ENCODE data around the gene CACNA1S.

Gene CACNA1S

DNA sequence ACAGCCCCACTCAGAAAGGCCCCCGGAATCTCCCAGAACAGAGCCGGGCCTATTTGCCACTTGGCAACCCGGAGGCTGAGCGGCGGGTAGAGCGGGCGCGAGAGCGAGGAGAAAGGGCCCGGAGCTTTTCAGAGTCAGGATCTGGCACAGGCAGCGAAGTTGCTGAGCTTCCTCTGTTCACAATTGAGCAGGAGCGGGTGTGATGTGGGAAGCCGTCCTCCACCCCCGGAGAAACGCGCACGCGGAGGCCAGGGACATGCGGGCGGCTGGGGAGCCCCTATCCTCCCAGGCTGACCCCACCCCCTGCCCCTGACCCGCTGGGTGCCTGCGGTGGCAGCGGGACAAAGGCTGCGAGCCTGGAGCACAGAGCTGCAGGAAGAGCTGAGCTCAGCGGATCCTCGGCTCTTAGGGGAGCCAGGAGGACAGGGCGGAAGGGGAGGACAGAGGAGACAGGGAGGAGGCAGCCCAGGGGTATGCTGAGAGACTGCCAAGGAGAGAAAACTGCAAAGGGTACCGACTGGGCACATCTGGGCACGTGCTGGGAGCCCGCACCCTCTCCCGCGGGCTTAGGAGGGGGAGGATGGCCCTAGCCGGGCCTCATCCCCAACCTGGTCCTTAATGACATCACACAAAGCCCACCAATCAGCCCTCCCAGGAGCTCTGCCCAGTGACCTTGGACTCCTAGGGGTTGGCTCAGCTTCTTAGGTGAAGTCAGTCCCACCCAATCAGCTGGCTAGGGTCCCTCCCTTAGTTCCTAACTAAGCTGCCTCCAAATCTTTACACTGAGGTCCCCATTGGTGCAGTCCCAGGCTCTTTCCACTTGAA is 98.0 kb downstream of the CACNA1S start:
- peak; percentile 77 for DNase-seq (ENCODE audit: low spot score)

DNA sequence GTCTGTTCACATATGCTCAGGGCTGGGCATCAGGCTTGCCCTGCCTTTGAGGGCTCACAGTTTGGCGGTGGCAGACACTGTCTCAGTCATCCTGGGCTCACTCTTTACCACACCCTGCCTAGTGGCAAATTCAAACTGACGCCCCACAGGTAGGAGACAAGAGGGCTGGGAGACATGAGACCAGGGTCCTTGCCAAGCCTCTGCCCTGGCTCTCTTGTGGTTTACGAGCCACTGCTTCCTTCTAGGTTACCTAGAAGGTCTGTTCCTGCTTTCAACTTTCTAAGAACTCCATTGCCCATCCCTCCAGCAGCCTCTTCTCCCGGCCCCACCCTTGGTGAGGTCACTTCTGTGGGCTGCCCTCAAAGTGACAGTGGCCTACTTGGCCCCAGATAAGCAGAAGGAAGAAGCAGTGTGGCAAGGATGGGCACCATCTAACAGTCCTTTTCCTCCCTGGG is 99.2 kb downstream of the CACNA1S start:
- no peak for DNase-seq (ENCODE audit: low spot score)

DNA sequence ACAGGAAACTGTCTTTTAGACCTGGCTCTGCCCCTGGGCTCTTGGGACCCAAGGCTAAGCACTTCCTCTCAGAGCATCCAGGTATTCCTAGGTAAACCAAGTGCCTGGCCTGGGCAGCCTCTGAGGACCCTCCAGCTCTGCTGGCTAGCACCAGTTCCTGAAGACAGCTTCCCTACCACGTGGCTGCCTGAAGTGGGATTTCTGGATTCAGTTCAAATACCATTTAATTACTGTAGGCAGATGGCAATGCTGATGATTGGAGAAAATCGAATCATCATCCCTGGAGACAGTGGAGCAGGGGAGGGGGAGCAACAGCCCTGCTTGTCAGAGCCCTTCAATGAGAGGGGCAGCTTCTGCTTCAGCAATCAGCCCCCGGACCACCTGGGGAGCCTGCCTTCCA is 100.6 kb downstream of the CACNA1S start:
- DNase-seq (ENCODE audit: low spot score) = no peak

DNA sequence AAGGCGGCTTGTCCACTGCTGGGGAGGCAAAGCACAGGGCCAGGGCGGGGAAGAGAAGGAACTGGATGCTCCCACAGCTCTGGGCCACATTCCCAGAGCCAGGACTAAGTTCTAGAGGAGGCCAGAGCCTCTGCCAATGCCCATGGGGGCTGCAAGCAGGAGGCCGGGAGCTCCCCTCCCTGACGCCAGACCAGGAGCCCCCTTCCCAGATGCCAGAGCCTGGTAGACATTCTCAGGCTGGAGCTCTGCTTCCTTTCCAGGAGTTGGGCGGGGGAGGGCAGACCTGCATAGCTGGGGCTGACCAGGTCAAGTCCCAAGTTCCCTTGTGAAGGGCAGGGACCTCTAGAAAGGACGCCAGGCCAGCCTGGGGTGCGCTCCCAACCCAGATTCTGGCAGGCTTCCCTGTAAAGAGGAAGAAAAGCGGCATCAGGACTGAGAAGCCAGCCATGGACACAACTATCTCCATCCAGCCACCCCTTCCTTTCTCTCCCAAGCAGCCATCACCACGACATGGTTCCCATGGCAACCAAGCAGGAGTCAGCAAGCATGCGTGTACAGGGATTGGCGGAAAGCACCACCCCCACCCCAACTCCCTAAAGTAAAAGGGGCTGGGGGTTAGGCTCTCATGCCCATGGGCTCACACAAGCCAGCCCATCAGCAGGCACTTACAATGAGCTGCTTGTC is 102.1 kb downstream of the CACNA1S start:
- no peak for DNase-seq (ENCODE audit: low spot score)

DNA sequence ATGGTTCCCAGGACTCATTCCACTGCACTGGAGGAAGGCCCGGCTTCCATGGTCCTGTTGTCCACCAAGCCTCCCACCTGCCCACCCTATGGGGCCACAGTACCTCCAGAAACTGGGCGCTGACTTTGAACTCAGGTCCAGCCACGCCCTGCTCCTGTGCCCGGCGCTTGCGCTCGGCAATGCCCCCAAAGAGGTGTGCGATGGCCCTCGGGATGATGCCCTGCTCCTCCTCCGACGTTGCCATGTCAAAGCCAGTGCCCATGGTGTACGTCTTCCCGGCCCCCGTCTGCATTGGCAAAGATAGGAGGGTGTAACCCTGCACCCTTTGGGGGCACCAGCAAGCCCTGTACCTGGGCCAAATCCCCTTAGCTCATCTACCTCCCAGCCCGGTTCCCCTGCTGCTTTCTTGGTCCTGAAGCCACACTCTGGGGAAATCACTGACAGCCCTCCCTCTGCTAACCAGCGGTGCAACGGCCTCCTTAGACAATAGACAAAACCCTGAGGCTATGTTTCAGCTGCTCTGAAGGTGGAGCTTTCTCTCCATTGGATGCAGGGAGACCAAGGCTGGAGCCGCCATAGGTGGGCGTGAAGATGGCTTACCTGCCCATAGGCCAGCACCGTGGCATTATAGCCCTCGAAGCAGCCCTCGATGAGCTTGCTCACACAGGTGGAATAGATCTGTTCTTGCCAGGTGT is 103.4 kb downstream of the CACNA1S start:
- no peak for DNase-seq (ENCODE audit: low spot score)

DNA sequence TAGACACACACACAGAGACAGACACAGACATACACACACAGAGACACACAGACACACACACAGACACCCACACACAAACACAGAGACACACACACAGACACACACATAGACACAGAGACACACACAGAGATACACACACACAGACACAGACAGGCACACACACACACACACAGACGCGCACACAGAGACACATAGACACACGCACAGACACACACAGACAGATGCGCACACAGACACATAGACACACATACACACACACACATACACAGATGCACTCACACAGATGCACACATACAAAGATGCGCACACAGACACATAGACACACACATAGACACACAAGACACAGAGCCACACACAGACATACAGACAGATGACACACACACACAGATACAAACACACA is 104.7 kb downstream of the CACNA1S start:
- DNase-seq (ENCODE audit: low spot score) = no peak

DNA sequence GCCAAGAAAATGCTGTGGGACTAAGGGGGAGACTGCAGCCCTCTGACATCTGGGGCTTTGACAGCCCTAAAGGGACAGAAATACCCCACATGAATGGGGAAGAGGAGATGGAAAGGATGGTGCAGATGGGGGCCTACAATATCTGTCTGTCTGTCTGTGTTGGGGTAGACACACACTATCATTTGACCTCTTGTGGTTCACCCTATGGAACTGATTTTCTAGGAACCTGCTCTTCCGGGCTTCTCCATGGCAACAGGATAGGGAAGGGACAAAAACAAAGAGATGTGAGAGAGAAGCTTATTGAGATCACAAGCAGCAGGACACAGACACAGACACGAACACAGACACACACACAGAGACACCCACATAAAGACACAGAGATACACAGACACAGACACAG is 105.8 kb downstream of the CACNA1S start:
- DNase-seq (ENCODE audit: low spot score) = no peak

DNA sequence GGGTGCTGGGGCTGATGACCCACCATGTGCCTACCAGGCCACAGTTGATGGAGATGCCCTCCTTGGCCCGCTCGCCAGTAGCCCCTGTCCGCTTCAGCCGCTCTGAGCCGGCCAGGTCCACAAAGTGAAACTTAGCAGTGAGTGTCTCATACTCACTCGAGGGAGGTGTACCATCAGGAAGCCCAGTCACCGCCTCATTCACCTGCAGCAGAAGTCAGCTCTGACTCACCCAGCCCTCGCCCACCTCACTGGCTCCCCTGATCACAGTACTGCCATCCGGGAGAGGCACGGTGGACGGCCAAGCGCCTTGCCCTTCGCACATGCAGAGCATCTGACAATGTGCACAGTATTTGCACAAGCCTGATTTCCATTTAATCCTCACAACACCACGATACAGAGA is 107.5 kb downstream of the CACNA1S start:
- DNase-seq (ENCODE audit: low spot score) = no peak

DNA sequence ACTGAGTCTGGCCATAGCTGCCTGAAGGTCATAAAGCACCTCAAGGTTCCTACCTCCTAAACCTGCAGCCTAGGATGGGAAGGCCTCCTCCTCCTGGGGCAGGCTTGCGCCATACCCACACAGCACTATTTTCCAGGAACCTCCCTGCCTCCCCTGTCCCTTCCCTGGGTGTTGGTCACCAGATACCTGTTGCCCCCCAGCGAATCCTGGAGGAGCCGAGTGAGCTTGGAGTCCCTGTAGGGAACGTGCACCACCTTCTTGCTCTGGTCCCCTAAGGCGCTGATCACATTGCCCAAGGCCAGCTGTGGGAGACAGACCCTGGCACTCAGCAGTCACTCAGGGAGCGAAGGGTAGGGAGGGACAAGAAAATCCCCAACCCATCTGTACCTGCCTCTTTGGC is 108.1 kb downstream of the CACNA1S start:
- DNase-seq (ENCODE audit: low spot score) = no peak

DNA sequence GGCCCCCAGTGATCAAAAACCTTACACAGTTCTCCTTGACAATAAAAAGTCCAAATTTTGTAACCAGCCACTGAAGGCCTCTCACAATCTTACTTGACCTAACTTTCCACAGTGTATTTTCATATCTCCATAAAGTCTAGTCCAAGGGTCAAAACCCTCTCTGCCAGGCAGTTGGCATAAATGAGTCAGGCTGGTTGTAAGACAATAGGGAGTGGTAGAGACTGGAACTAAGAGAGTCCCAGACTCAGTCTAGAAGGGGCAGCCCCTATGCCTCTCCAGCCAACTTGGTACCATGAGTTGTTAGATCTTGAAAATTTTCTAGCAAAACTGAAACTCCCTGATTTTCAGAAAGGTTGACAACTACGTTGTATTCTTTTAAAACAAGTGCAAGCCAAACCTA is 109.7 kb downstream of the CACNA1S start:
- no peak for DNase-seq (ENCODE audit: low spot score)

DNA sequence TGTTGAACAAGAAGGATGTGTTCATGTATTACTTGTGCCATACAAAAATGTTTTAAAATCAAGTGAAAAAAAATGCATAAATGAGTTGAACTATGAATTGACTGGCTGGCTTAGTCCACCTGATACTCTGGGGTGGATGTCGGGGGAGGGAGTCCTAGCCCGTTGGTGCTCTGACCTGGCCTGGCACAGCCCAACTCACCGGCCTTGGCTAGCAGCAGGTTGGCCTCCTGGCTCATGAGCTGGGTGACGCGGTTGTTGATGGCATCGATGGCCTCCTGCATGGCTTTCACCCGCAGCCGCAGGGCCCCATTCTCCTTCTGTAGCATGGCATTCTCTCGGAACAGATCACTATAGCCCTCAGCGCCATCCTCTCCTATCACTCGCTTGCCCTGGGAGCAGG is 110.3 kb downstream of the CACNA1S start:
- no peak for DNase-seq (ENCODE audit: low spot score)

DNA sequence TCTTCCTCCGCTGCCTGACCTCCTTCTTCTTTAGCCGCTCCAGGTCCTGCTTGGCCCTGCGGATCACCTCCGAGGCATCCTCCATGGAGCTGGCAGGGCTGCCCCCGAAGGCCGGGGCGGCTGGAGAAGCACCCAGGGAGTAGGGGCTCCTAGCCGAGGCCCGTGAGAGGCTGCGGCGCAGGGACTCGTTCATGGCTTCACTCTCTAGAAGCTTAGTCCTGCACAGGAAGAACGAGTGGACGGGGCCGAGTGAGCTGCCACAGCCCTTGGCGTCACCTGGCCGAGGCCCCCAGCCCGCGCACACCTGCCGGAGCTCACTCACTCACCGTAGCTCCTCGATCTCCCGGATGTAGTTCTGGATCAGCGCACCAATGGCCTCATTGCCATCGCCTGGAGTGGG is 111.8 kb downstream of the CACNA1S start:
- no peak for DNase-seq (ENCODE audit: low spot score)

DNA sequence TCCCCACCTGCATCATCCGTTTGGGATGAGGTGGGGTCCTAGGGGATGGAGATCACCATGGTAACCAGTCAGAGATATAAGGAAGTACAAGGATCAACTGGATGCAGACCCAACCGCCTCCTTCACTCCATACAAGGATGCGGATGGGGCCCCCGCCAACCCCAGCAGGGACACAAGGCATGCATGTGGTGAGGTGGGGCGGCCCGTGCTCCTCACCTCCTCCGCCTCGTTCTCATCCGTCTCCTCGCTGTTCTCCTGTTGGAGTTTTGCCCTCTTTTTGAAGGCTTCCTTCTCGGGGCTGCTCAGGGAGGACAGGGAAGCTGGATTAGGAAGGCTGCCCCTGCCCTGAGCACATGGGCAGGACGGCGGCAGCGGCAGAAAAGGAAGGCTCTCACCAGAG is 112.6 kb downstream of the CACNA1S start:
- no peak for DNase-seq (ENCODE audit: low spot score)

DNA sequence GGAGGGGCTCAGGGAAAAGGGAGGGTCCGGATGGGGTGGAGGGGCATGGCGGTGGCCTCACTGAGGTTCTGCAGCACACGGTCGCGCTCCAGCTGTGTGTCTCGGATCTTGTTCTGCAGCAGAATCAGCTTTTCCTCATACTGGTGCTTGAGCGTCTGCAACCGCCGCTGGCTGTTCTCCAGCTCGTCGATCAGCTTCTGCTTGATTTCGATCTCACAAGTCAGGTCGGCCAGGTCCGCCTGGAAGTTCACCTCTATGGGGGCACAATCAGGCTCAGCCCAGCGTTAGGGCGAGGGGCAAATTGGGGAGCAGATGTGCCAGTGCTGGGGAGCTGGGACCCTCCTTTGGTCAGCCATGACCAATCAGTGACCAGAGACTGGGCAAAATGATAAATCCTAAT is 113.9 kb downstream of the CACNA1S start:
- DNase-seq (ENCODE audit: low spot score) = no peak

DNA sequence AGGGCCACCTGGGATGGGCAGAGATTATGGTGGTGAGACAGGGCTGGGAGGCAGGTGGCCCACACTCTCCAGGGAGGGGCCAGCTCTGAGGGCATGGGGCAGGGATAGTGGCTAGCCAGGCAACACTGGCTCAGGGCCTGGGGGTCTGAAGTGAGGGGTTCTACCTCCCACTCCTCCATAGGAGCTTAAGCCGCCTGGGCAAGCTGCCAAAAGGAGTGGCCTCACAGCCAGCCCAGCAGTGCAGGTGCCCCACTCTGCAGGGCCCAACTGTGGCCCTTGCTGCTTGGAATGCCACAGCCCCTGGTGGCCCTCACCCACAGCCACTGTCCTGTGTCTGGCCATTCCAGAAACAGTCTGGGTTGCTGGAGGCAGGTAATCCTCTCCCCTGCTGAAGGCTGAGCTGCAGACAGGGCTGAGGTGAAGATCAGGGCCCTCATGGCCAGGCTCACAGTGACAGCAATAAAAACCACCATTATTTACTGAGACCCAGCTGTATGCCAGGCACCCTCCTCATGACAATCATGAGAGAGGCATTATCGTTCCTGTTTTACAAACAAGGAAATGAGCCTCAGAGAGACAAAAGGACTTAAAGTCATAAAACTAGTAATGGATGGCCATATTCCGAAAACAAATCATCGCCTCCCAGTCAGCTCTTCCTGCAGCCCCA is 119.7 kb downstream of the CACNA1S start:
- no peak for DNase-seq (ENCODE audit: low spot score)

DNA sequence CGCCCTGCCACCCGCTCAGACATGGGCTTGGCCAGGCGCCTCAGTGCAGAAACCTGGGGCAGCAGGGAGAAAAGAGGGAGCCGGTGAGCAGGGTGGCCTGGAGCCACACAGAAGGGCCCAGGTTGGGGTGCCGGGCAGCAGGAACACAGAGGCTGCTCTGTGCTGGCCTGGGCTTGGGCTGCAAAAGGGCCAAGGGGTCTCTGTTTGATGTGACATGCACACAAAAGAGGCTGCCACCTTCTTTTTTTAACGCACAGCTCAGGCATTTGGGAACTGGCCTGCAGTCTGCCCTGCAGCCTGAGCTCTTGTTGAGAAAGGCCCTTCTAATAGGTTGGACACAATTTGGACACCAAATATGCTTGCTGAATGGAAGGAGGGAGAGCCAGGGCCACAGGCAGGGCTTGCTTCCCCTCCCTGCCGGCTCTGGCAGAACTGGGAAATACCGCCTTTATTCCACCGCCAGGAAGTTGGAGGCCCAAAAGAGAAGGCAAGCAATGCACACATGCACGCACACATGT is 121.1 kb downstream of the CACNA1S start:
- no peak for DNase-seq (ENCODE audit: low spot score)

DNA sequence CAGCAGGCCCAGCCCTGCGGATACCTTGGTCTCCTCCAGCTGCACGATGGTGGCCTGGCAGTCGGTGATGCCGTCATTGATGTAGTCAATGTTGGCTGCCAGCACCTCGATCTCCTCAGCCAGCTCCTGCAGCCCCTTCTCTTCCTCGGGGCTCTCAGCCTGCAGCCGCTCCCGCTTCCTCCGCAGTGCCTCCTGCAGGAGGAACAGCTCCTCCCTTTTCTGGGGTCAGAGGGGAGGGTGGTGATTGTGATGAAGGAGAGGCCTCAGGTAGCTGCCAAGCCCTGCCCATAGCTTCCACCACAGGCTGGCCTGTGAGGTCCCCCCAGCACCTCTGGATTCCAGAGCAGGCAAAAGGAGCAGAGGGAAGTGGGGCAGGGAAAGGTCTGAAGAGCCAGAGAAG is 122.1 kb downstream of the CACNA1S start:
- no peak for DNase-seq (ENCODE audit: low spot score)
